ENCODE measurements around the gene ARID1B.
A peak's percentile ranks its signal among the peaks of the same experiment; 100 is the strongest.

Gene ARID1B

DNA sequence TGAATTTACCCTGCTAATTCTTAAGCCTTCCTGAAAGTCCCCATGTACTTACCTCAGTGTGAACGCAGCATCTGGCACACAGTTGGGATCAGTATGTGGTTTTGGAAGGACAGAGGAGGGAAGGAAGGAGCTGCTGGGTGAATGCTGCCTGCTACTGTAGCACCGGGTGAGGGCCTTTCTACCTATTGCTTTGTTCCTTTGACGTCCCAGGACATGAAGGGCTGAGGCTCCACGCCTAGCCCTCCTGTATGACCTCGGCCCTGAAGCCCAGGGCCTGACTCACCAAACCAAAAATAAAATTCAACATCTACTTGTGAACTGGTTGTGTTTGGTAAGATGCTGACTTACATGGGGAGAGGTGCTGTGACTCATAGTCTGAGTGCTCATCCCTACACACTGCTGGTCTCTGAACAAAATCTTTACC lies 51.1 kb downstream of the ARID1B start:
- DNase-seq, result no peak

DNA sequence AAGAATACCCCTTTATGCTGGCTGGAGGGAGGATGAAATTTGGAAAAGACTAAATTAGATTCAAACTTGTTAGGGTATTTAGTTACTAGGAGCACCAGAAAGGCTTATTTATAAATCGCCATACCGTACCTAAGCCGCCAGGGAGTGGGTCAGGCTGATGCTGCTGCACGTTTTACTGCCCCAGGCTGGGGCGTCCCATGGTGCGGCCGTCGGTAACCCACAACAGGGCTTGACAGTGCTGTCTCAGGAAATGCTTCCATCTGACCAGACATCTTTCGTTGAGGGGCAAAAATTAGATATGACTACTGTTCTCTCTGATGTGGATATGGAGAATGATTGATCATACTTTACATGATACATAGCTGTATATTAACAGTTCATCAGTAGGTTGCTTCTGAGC lies 52.9 kb downstream of the ARID1B start:
- no peak for DNase-seq

- DNase-seq, result peak in 1 of 2 donors; percentile 35
These were observed 55.1 kb downstream of the ARID1B start for GRCh38 chr6:156832231-156832647.

GRCh38 chr6:156832669-156833068 lies 55.5 kb downstream of the ARID1B start:
- no peak for DNase-seq

DNA sequence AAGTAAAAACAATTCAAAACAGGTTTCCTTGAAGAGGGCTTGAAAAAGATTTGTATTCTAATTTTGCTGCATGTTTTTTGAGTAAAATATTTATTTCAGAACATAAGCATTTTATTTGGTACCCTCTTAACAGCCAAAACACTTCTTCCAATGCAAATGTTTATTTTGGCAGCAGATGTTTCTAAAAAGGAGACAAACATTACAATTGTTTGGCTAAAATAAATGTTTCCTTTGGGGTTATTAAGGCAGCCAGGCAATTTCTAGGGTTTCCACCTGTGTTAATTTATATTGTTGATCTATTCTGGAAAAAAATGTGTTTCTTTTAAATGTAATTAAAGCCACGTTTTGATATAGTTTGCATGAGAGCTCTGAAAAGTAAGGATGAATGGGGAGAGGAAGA lies 56.6 kb downstream of the ARID1B start:
- no peak for DNase-seq

GRCh38 chr6:156839129-156839528 lies 62.0 kb downstream of the ARID1B start:
- DNase-seq, result no peak

DNA sequence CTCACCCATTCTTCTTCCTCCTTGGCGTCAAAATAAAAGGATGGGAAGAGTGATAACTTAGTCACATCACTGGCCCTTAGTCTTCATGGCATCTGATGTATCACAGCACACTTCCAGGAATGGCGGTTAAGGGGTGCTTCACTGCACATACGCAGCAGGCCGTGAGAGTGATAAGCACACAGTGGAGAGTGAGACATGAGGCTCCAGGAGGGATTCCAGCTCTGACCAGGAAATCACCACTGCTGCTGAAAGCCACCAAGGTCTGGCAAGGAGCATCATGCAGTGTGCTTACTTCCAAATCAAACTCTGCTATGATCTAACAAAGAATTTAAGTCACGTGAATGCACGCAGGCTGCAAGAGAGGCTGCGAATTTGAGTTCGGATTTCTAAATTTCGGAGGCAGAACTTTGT lies 62.4 kb downstream of the ARID1B start:
- DNase-seq, result no peak

DNA sequence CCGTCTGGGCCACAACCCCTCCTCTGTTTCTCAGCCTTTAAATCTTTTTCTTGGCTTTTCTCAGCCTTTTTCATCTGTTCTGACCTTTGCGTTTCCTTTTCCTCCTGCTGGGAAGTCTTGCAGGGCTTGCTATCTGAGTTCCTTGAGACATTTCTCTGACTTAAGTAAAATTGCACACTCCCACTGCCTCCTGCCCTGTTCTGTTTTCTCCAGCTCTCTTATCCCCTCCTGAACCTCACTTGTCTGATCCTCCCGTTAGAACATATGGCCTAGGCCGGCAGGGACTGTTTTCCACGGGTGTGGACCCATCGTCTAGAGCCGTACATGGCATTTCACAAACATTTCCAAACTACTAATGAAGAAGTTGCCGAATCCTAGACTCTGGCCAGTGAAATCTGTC lies 63.0 kb downstream of the ARID1B start:
- DNase-seq, result no peak

DNA sequence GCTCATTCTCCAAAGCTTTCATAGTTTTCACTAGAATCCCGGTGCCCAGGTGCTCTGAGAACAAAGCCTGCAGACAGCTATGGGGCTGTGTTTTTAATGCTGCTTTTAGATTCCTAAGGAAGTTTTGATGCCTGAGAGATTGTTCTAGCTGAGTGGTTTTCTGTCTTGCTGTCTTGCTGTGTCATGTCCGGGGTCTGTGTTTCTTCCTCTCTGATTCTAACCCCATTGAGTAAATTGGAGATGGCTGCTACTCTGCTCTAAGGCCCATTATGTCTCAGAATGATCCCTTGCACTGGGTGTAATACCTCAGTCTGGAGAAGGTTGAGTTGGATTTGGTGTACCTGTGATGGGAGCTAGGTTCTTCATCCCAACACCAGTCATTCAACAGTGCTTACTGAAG lies 63.4 kb downstream of the ARID1B start:
- DNase-seq, result no peak

DNA sequence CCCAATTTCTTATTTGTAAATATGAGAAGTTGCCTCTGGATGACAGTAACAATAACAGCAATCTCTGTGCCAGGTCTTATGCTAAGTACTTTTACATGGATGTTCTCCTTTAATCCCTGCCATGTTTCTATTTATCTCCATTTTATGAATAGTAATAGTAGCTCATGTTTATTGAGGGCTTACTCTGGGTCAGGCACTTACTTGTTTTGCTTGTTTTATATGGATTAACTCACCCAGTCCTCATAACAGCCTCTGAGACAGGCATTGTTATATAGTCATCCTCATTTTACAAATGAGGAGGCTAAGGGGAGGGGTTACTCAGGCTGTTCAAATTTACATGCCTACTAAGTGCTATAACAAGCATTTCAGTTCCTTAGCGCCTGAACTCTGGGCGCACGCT lies 64.3 kb downstream of the ARID1B start:
- no peak for DNase-seq

- DNase-seq, result no peak
These were observed 65.5 kb downstream of the ARID1B start for GRCh38 chr6:156842598-156843250.

DNA sequence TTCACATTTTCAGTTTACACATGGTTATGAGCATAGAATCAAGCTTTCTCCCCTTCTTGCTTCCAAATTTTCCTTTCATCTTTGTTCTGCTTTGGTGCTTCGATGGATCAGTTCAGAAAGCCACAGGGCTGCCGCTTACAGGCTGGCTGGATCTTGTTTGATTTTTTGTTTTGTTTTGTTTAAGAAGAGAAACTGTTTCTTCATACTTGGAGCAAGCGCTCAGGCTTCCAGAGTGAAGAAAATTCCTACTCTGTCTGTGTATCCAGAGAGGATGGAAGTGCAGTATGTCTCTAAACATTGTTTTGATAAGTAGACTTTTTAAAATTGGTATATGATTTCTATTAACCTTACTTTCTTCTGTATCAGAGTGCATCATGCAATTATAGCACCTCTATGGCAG lies 66.9 kb downstream of the ARID1B start:
- no peak for DNase-seq

DNA sequence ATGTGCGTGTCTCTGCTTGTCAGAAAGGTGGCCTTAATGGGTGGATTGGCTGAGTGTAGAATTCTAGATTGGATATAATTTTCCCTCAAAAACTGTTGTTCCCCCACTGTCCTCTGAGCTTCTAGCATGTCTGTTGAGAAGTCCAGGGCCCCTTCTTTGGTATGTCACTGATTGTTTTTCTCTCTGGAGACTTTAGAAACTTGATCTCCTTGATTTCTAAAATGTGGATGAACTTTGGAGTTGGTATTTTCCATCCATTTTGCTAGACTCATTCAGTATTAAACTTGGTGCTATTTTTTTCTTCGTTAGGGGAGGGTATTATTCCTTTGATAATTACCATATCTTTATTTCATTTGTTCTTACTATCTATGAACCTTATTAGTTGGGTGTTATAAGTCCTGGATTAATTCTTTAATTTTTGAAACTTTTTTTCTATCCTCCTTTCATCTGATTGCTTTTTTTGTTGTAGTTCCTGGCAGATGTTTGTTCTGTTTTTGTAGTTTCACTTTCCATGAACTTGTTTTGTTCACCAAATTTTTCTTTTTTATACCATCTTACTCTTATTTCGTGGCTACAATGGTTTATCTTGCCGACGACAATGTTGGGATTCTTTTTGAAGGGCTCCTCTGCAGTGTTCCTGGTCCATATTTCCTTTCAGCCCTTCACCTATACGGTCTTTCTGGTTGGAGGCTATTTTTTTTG lies 68.4 kb downstream of the ARID1B start:
- no peak for DNase-seq

- DNase-seq, result no peak
These were observed 69.8 kb downstream of the ARID1B start for GRCh38 chr6:156846845-156847599.

DNA sequence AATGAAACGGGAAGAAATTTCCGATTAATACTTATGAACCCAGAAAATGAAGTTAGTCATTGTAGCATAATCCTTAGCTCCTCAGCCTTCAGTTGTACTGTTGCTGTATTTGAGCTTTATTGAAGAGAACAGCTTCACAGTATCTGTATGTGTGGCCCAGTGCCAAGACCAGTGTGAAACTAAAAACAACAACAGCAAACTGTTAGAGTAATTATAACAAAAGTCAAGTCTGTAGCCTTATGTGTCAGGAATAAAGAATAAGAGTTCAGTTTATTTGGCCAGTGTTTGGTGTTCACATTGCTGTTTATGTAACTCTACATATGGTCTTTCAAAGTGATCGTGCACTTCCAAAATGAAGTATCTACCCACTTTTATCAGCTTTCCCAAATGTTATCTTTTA lies 70.9 kb downstream of the ARID1B start:
- DNase-seq, result no peak

DNA sequence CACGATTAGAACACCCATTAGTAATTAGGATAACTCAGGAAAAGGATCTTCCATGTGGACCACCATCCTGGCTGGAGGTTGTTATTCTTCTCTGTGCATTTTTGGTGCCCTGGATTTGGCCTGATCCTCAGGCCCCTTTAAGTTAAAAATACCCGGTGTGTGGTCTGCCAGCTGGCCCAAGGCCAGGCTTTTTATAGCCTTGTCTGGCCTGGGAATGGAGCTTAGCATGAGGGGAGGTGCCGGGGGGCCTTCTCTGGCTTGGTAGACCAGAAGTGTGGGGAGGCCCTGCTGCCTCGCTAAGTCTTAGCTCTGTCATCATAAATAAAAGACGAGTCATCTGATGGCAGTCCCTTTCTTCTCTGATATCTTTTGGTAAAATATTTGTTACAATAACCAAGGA lies 71.4 kb downstream of the ARID1B start:
- no peak for DNase-seq

GRCh38 chr6:156849806-156850205 lies 72.6 kb downstream of the ARID1B start:
- no peak for DNase-seq

DNA sequence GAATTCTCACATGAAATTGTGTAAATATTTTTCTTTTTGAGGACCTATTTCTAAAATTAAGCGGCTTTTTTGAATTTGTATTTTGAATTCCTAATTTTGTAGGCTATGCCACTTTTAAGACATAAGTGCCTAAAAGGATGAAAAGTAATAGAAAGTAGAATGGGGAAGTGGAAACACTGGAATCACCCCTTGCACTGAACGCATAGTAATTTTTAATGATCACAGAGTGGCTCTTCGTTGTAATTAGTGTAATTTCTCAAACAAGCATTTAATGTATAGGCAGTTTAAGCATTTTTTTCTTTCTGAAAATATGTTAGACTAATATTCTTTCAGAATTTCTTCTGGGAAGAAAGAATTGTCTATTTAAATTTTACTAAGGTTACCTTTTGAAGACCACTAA lies 73.2 kb downstream of the ARID1B start:
- DNase-seq, result no peak

DNA sequence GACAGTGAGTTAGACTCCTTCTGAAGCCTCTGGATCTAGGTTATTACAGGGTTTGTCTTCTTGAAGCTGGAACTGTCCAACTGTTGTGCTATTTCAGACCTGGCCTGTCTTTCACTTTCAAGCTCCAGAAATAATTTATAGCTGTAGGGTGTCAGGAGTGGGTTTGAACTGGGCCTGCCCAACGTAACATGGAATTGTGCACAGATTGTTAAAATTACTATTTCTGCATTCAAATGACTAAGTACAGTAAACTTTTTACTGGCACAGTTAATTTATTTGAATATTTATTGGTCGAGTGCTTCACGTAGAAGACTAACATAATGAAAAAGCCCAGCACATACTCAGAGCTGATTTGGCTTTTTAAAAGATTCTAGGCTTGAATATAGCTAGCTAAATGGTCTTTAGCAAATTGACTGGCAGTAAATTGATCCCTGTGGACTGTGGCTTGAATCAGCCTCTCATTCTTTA lies 74.3 kb downstream of the ARID1B start:
- no peak for DNase-seq

- DNase-seq, result no peak
These were observed 75.1 kb downstream of the ARID1B start for GRCh38 chr6:156852147-156852857.

GRCh38 chr6:156852858-156853216 lies 75.7 kb downstream of the ARID1B start:
- DNase-seq, result no peak

GRCh38 chr6:156853733-156854132 lies 76.6 kb downstream of the ARID1B start:
- no peak for DNase-seq

DNA sequence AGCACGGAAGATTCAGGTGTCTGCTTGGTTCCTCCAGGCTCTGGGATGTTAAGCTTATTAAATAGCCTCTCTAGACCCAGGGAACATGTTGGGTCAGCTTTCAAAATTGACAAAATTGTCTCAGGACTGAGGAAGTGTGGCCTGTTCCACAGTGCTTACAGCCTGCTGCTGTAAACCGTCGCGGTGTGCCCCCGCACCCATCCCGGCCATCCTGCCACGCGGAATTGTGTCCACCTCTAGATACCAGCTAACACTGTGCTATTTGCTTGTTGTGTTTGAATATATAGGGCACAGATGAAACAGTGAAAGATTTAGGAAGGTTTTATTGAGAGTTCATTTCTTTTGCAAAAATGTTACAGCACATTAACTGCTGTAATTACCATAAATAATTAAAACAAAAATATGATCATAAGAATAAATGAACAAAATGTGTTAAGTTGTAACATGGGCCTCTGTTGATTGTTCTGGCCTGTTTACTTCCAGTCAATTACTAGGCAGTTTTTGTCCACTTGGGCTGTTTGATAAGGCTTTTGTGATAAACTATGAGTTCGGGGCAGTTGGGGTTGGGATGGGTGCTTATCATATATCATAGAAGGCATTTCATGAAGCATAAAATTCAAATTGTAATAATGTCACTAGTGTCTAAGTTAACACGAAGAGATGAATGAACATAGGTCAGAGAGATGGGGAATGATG lies 77.4 kb downstream of the ARID1B start:
- no peak for DNase-seq

All from hippocampal formation (tissue), 2 donors.